Heart left ventricle (tissue), 16 donors: Measurements from ENCODE around the gene RALGPS1. TPM values are rescaled to one million over a fixed set of nuclear protein-coding genes. Genes with fewer than 3 reads are reported as not detected.

Experiments
- ATAC-seq, 4 donors: fragments of 200-7000 bp; cut with Tn5 transposase; one replicate each; pipeline ENCODE4 v1.9.1; 2020 to 2022; ENCODE audit warnings: moderate library complexity in 4 of 4, mild to moderate bottlenecking in 3 of 4, moderate number of reproducible peaks in 1 of 4
- DNase-seq, 5 donors: peaks; one replicate each; pipeline ENCODE4 v3.0.0-alpha.2; 2020
- H3K27ac ChIP-seq, 12 donors: fragments of 200-600 bp; sonication (generic) in 4 of 12; one replicate each; pipeline versions ENCODE4 v1.5.0 to v1.8.0; 2016 to 2022; ENCODE audit warnings: mild to moderate bottlenecking in 2 of 12
- H3K27me3 ChIP-seq, 9 donors: fragments of 200-600 bp; sonication (generic) in 2 of 9; one replicate each; pipeline versions ENCODE4 v1.5.1 to v1.8.0; 2016 to 2022; ENCODE audit warnings: mild to moderate bottlenecking in 3 of 9
- H3K36me3 ChIP-seq, 9 donors: fragments of 200-600 bp; sonication (generic) in 2 of 9; one replicate each; pipeline versions ENCODE4 v1.5.0 to v1.8.0; 2018 to 2022; ENCODE audit warnings: mild to moderate bottlenecking in 2 of 9
- H3K4me1 ChIP-seq, 12 donors: fragments of 200-600 bp; sonication (generic) in 4 of 12; one replicate each; pipeline versions ENCODE4 v1.5.0 to v1.8.0; 2016 to 2022; ENCODE audit warnings: mild to moderate bottlenecking in 3 of 12
- H3K4me3 ChIP-seq, 12 donors: fragments of 200-600 bp; sonication (generic) in 4 of 12; one replicate each; pipeline versions ENCODE4 v1.5.0 to v1.8.0; 2017 to 2022; ENCODE audit warnings: mild to moderate bottlenecking in 9 of 12, moderate library complexity in 4 of 12
- H3K9me3 ChIP-seq, 12 donors: fragments of 200-600 bp; sonication (generic) in 4 of 12; one replicate each; pipeline versions ENCODE4 v1.5.0 to v1.8.0; 2016 to 2022; ENCODE audit warnings: mild to moderate bottlenecking in 1 of 12
- POLR2A ChIP-seq, 2 donors: fragments of 450-650 bp; IDR thresholded peaks; one replicate each; pipeline ENCODE4 v1.6.1; 2017; ENCODE audit warnings: antibody characterized with exemption in 2 of 2, mild to moderate bottlenecking in 2 of 2, moderate library complexity in 2 of 2
- WGBS, 4 donors: extraction: QIAGEN DNeasy Blood & Tissue Kit in 2 of 4; methylation state at CpG; one replicate each; pipeline versions ENCODE4 v1.1.5 to v1.1.7; 2013 to 2018; 5-methylcytosine and 5-hydroxymethylcytosine counted together
- intact Hi-C, 10 donors: fragments of 100-400 bp; cut with DNase I; formaldehyde crosslinking; loops; one replicate each; pipeline versions ENCODE4 v1.11.1 to v1.14.2; 2022
- polyA plus RNA-seq, 2 donors: library from polyadenylated mRNA; stranded (reverse); fragments of 200-250 nt; gene quantifications; one replicate each; pipeline ENCODE4 v1.2.3, GENCODE V29; 2013
- total RNA-seq, 9 donors: library from RNA; depleted of rRNA in 2 of 9; stranded (reverse); fragments of >200 nt in 2 of 9; fragmentation: NEBNext Ultra II Directional in 3 of 9; extraction: Animal tissue kit (Norgen Biotek cat#: 25700) in 3 of 9; gene quantifications; one replicate each; pipeline versions ENCODE4 v1.1.0 to v1.2.4, GENCODE V29; 2016 to 2023
- TF ChIP-seq, protein P1 (sequence below), 12 donors: fragments of 200-600 bp; sonication (generic) in 4 of 12; IDR thresholded peaks; one replicate each; pipeline versions ENCODE4 v1.5.0 to v1.8.0; 2018 to 2022; ENCODE audit warnings: antibody characterized with exemption in 12 of 12, mild to moderate bottlenecking in 5 of 12
- donor health status: ischemic (EF 13 %, LVEDD 7.1; RV severe dilation, severe dysfunction).
- donor health status: healthy with polysubstance abuse.
- donor health status: DM: no; HTN: yes; CAD: no.
- donor health status: DM: no; HTN: no; CAD: no.
- donor health status: ischemic (EF 25% LVEDD 6.9; RV normal size, moderate dysfunction).
- donor health status: ischemic (EF 25% LVEDD 5.7; RV mildly dilated, moderate dysfunction).
- donor health status: healthy.
- donor health status: DM: yes; HTN: yes; CAD: no.
- donor health status: ischemic (EF 35%, LVEDD 5.7; RV mildly dilated, moderate dysfunction).
- donor health status: nonischemic (EF 11% LVEDD 7.7; RV severe dilation, severe dysfunction).
- donor health status: DM: yes; HTN: yes; CAD: no.
- donor health status: PGD.
- donor health status: ischemic (EF 29% LVEDD 5.4; RV normal size, mild dysfunction).
- donor health status: nonischemic (EF 23%, LVEDD 6.1; RV moderate dilation, normal function).

The RALGPS1 gene
- total and polyA plus RNA-seq, 11 donors: 8.0 to 21.8 (median 14.4) TPM

DNA sequence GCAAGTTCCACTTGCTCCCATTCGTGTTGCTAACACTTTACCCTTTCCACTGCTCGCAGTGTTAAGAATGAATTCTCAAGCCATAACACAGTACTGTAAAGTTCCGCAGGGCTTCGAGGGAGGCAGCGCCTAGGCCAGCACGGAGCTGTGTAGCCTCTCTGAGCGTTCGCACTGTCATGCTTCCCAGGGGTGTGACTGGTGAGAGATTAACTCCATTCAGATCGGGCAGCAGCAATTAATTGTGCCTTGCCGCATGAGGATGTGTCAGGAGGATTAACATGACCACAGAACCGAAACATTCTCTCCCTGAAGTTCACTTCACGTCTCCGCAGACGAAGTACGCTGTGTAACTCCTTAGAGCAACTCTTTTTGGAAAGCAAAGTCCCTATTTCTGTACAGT lies 30.9 kb upstream of the RALGPS1 start:
- DNase-seq (no peak), ATAC-seq (no peak)
- 82 to 85% (median 83%) methylated on average over 15 of the region's 15 CpGs for WGBS, 4 donors

GRCh38 chr9:126885131-126885641 lies 29.4 kb upstream of the RALGPS1 start:
- no peak for TF ChIP-seq POLR2A (IDR thresholded peaks at IDR 0.05)
- TF ChIP-seq, protein P1, sequence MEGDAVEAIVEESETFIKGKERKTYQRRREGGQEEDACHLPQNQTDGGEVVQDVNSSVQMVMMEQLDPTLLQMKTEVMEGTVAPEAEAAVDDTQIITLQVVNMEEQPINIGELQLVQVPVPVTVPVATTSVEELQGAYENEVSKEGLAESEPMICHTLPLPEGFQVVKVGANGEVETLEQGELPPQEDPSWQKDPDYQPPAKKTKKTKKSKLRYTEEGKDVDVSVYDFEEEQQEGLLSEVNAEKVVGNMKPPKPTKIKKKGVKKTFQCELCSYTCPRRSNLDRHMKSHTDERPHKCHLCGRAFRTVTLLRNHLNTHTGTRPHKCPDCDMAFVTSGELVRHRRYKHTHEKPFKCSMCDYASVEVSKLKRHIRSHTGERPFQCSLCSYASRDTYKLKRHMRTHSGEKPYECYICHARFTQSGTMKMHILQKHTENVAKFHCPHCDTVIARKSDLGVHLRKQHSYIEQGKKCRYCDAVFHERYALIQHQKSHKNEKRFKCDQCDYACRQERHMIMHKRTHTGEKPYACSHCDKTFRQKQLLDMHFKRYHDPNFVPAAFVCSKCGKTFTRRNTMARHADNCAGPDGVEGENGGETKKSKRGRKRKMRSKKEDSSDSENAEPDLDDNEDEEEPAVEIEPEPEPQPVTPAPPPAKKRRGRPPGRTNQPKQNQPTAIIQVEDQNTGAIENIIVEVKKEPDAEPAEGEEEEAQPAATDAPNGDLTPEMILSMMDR (IDR thresholded peaks at IDR 0.05): no peak
- intact Hi-C loops: no loop called here
- Histone ChIP-seq H3K36me3 (peaks cover 0 to 39% (median 26%) of the 10 kb centered on the region in 9 donors), H3K27ac (no peak overlapping the region), H3K4me3 (no peak overlapping the region), H3K9me3 (no peaks in the 10 kb centered on the region), H3K4me1 (peaks cover 0 to 24% (median 10%) of the 10 kb centered on the region in 12 donors), H3K27me3 (no peaks in the 10 kb centered on the region)
- WGBS, 4 donors: 41 to 54% (median 45%) methylated on average over 6 of the region's 6 CpGs
- DNase-seq (no peak), ATAC-seq (peak in 3 of 4 donors; percentile 47 to 64 (median 54))

More for the DNA sequence above, 30.9 kb upstream of the RALGPS1 start:
- H3K36me3 ChIP-seq: peaks cover 0 to 51% (median 38%) of the 10 kb centered on the region in 9 donors
- H3K4me1 ChIP-seq: peaks cover 0 to 24% (median 10%) of the 10 kb centered on the region in 12 donors
- TF ChIP-seq POLR2A (IDR thresholded peaks at IDR 0.05): no peak
- TF ChIP-seq, protein P1 (IDR thresholded peaks at IDR 0.05): no peak
- H3K9me3 ChIP-seq: no peaks in the 10 kb centered on the region
- H3K27me3 ChIP-seq: no peaks in the 10 kb centered on the region
- H3K4me3 ChIP-seq: no peak overlapping the region
- H3K27ac ChIP-seq: no peak overlapping the region
- intact Hi-C loops: no loop called here

- intact Hi-C loops: no loop called here
- no peaks in the 10 kb centered on the region for H3K9me3 ChIP-seq
- ATAC-seq (peak in 1 of 4 donors; percentile 25), DNase-seq (no peak)
- 79 to 82% (median 81%) methylated on average over 23 of the region's 23 CpGs for WGBS, 4 donors
- peaks cover 0 to 17% (median 9%) of the 10 kb centered on the region in 12 donors for H3K4me1 ChIP-seq
- H3K27ac ChIP-seq: no peak overlapping the region
- no peaks in the 10 kb centered on the region for H3K27me3 ChIP-seq
- no peak for TF ChIP-seq POLR2A (IDR thresholded peaks at IDR 0.05)
- TF ChIP-seq, protein P1 (IDR thresholded peaks at IDR 0.05): no peak
- no peak overlapping the region for H3K4me3 ChIP-seq
- peaks cover 0 to 29% (median 18%) of the 10 kb centered on the region in 9 donors for H3K36me3 ChIP-seq
Measured at GRCh38 chr9:126886034-126886822, 28.4 kb upstream of the RALGPS1 start.

GRCh38 chr9:126886897-126887296 lies 27.7 kb upstream of the RALGPS1 start:
- Histone ChIP-seq H3K4me1 (peaks cover 0 to 13% (median 7%) of the 10 kb centered on the region in 12 donors), H3K27ac (no peak overlapping the region), H3K4me3 (no peak overlapping the region), H3K27me3 (no peaks in the 10 kb centered on the region), H3K36me3 (peaks cover 0 to 22% (median 13%) of the 10 kb centered on the region in 9 donors), H3K9me3 (no peaks in the 10 kb centered on the region)
- intact Hi-C loops: no loop called here
- ATAC-seq: no peak
- no peak for TF ChIP-seq POLR2A (IDR thresholded peaks at IDR 0.05)
- TF ChIP-seq, protein P1 (IDR thresholded peaks at IDR 0.05): no peak
- DNase-seq: no peak
- WGBS, 4 donors: 88 to 96% (median 92%) methylated on average over 10 of the region's 10 CpGs
